NCI-H2107 treated with DMSO at 0.1 percent for 48 hours (cell line): ENCODE data around the gene LCE2C.
"Not testable (repeated sequence)": the region's sequence is repeated elsewhere in the genome, so short reads cannot be mapped to it uniquely, and the experiment has no call there.

Experiments
- DNase-seq: peaks from one replicate; lab custom pipeline; 2025; ENCODE audit not compliant: unreplicated experiment; lab: John Stamatoyannopoulos, UW

The LCE2C gene

GRCh38 chr1:152674983-152675382, at the start of gene LCE2C:
Gene LCE2C, plus strand, starts transcription at chr1:152675279. Its CDS starts 737 bp downstream, at chr1:152676016.
- not testable (repeated sequence) for DNase-seq

GRCh38 chr1:152626744-152627143, 48.3 kb upstream of the LCE2C start:
- no peak for DNase-seq

- DNase-seq: no peak
These were observed 44.5 kb upstream of the LCE2C start for GRCh38 chr1:152630596-152630995.

GRCh38 chr1:152640351-152640750, 34.7 kb upstream of the LCE2C start:
- DNase-seq: no peak

GRCh38 chr1:152643945-152644344, 31.1 kb upstream of the LCE2C start:
- no peak for DNase-seq

GRCh38 chr1:152645146-152645545, 29.9 kb upstream of the LCE2C start:
- DNase-seq: no peak

GRCh38 chr1:152646656-152647055, 28.4 kb upstream of the LCE2C start:
- no peak for DNase-seq

GRCh38 chr1:152654110-152654509, 21.0 kb upstream of the LCE2C start:
- DNase-seq: peak; percentile 27

- DNase-seq: no peak
These were observed 18.6 kb upstream of the LCE2C start for GRCh38 chr1:152656459-152656858.

GRCh38 chr1:152657677-152658076, 17.4 kb upstream of the LCE2C start:
- no peak for DNase-seq

GRCh38 chr1:152658649-152659048, 16.4 kb upstream of the LCE2C start:
- DNase-seq: no peak

GRCh38 chr1:152663098-152663497, 12.0 kb upstream of the LCE2C start, which contains the start of gene LCE2D:
Gene LCE2D, plus strand, starts transcription at chr1:152663380. Its CDS starts 726 bp downstream, at chr1:152664106.
- no peak for DNase-seq

GRCh38 chr1:152666171-152666570, 8.9 kb upstream of the LCE2C start:
- not testable (repeated sequence) for DNase-seq

GRCh38 chr1:152667648-152668047, 7.4 kb upstream of the LCE2C start:
- no peak for DNase-seq

- no peak for DNase-seq
These were observed 2.1 kb upstream of the LCE2C start for GRCh38 chr1:152673016-152673415.

GRCh38 chr1:152679459-152679858, 4.4 kb downstream of the LCE2C start:
- DNase-seq: no peak

- no peak for DNase-seq
These were observed 6.5 kb downstream of the LCE2C start for GRCh38 chr1:152681616-152682015.

GRCh38 chr1:152683846-152684245, 8.8 kb downstream of the LCE2C start:
- DNase-seq: no peak

- DNase-seq: not testable (repeated sequence)
These were observed 10.7 kb downstream of the LCE2C start, which contains the start of gene LCE2B for GRCh38 chr1:152685823-152686222. Gene LCE2B, plus strand, starts transcription at chr1:152686123. Its CDS starts 721 bp downstream, at chr1:152686844.

GRCh38 chr1:152697701-152698600, 22.9 kb downstream of the LCE2C start, which contains the start of gene LCE2A:
Gene LCE2A, plus strand, starts transcription at chr1:152698345. Its CDS starts 557 bp downstream, at chr1:152698902.
- DNase-seq: no peak

- DNase-seq: no peak
These were observed 24.7 kb downstream of the LCE2C start for GRCh38 chr1:152699746-152700145.

- no peak for DNase-seq
These were observed 32.8 kb downstream of the LCE2C start, which contains the start of gene LCE4A for GRCh38 chr1:152707860-152708259. Gene LCE4A, plus strand, starts transcription at chr1:152708160. Its CDS starts 916 bp downstream, at chr1:152709076.
